Parathyroid adenoma (tissue), 2 donors: ENCODE results near the gene RBBP5.

Experiments
- H2AFZ ChIP-seq: fragments of 300-600 bp; sonication (generic); one replicate; pipeline ENCODE4 v1.7.0; 2017; ENCODE audit warnings: antibody characterized with exemption, mild to moderate bottlenecking
- H3K27ac ChIP-seq: fragments of 300-600 bp; sonication (generic); one replicate; pipeline ENCODE4 v1.7.0; 2017
- H3K27me3 ChIP-seq: fragments of 300-600 bp; sonication (generic); one replicate; pipeline ENCODE4 v1.7.0; 2017; ENCODE audit warnings: low read length; ENCODE audit not compliant: control insufficient read depth, insufficient read depth
- H3K36me3 ChIP-seq: fragments of 300-600 bp; sonication (generic); one replicate; pipeline ENCODE4 v1.7.0; 2017; ENCODE audit warnings: low read length; ENCODE audit not compliant: control insufficient read depth, insufficient read depth
- H3K4me1 ChIP-seq: fragments of 300-600 bp; sonication (generic); one replicate; pipeline ENCODE4 v1.7.0; 2017; ENCODE audit warnings: control low read depth
- H3K4me2 ChIP-seq: fragments of 300-600 bp; sonication (generic); one replicate; pipeline ENCODE4 v1.7.0; 2017; ENCODE audit warnings: low read length
- H3K4me3 ChIP-seq: fragments of 300-600 bp; sonication (generic); one replicate; pipeline ENCODE4 v1.7.0; 2017; ENCODE audit warnings: low read depth, low read length
- H3K79me2 ChIP-seq: fragments of 300-600 bp; sonication (generic); one replicate; pipeline ENCODE4 v1.7.0; 2017; ENCODE audit warnings: control low read depth
- H3K9ac ChIP-seq: fragments of 300-600 bp; sonication (generic); one replicate; pipeline ENCODE4 v1.7.0; 2017; ENCODE audit warnings: mild to moderate bottlenecking
- H3K9me3 ChIP-seq: fragments of 300-600 bp; sonication (generic); one replicate; pipeline ENCODE4 v1.7.0; 2017; ENCODE audit warnings: low read length; ENCODE audit not compliant: control insufficient read depth
- CTCF ChIP-seq: fragments of 300-600 bp; sonication (generic); IDR thresholded peaks from one replicate; pipeline ENCODE4 v1.7.0; 2017; ENCODE audit warnings: antibody characterized with exemption, mild to moderate bottlenecking
- donor health status: primary hyperparathyroidism.

The RBBP5 gene

GRCh38 chr1:205071028-205071409, 50.8 kb downstream of the RBBP5 start:
- no peak for TF ChIP-seq CTCF
- H3K9ac ChIP-seq = no peak overlapping the region
- no peaks in the 10 kb centered on the region for H3K36me3 ChIP-seq
- H3K4me3 ChIP-seq = no peak overlapping the region
- H3K79me2 ChIP-seq = no peaks in the 10 kb centered on the region
- no peaks in the 10 kb centered on the region for H3K9me3 ChIP-seq
- H3K4me2 ChIP-seq = no peak overlapping the region
- H3K27ac ChIP-seq = no peak overlapping the region
- H3K4me1 ChIP-seq = no peaks in the 10 kb centered on the region
- no peaks in the 10 kb centered on the region for H3K27me3 ChIP-seq
- no peak overlapping the region for H2AFZ ChIP-seq

GRCh38 chr1:205069371-205070125, 52.2 kb downstream of the RBBP5 start:
- Histone ChIP-seq H2AFZ (no peak overlapping the region), H3K4me3 (no peak overlapping the region), H3K4me1 (no peaks in the 10 kb centered on the region), H3K9ac (no peak overlapping the region), H3K79me2 (no peaks in the 10 kb centered on the region), H3K27me3 (no peaks in the 10 kb centered on the region), H3K4me2 (no peak overlapping the region), H3K36me3 (no peaks in the 10 kb centered on the region), H3K9me3 (no peaks in the 10 kb centered on the region), H3K27ac (no peak overlapping the region)
- TF ChIP-seq CTCF = no peak

GRCh38 chr1:205068457-205069040, 53.2 kb downstream of the RBBP5 start:
- no peak overlapping the region for H3K4me2 ChIP-seq
- no peak overlapping the region for H3K4me3 ChIP-seq
- H3K27ac ChIP-seq = no peak overlapping the region
- no peak overlapping the region for H3K9ac ChIP-seq
- no peaks in the 10 kb centered on the region for H3K79me2 ChIP-seq
- H3K36me3 ChIP-seq = no peaks in the 10 kb centered on the region
- no peak overlapping the region for H2AFZ ChIP-seq
- no peaks in the 10 kb centered on the region for H3K4me1 ChIP-seq
- H3K27me3 ChIP-seq = no peaks in the 10 kb centered on the region
- H3K9me3 ChIP-seq = no peaks in the 10 kb centered on the region
- TF ChIP-seq CTCF = no peak

GRCh38 chr1:205068001-205068400, 53.8 kb downstream of the RBBP5 start:
- Histone ChIP-seq H3K4me2 (no peak overlapping the region), H3K9ac (no peak overlapping the region), H3K79me2 (no peaks in the 10 kb centered on the region), H3K4me3 (no peak overlapping the region), H2AFZ (no peak overlapping the region), H3K36me3 (no peaks in the 10 kb centered on the region), H3K27me3 (no peaks in the 10 kb centered on the region), H3K4me1 (no peaks in the 10 kb centered on the region), H3K9me3 (no peaks in the 10 kb centered on the region), H3K27ac (no peak overlapping the region)
- TF ChIP-seq CTCF = no peak

GRCh38 chr1:205067031-205067430, 54.7 kb downstream of the RBBP5 start:
- TF ChIP-seq CTCF = no peak
- no peak overlapping the region for H2AFZ ChIP-seq
- H3K27ac ChIP-seq = no peak overlapping the region
- H3K4me2 ChIP-seq = no peak overlapping the region
- H3K4me1 ChIP-seq = no peaks in the 10 kb centered on the region
- no peaks in the 10 kb centered on the region for H3K9me3 ChIP-seq
- H3K9ac ChIP-seq = no peak overlapping the region
- no peak overlapping the region for H3K4me3 ChIP-seq
- H3K79me2 ChIP-seq = no peaks in the 10 kb centered on the region
- H3K36me3 ChIP-seq = no peaks in the 10 kb centered on the region
- no peaks in the 10 kb centered on the region for H3K27me3 ChIP-seq
